SK-N-MC (cell line): Measurements from ENCODE around the gene TYMS.

ENCODE experiments used
- DNase-seq: peaks from one replicate; pipeline ENCODE4 v3.0.0-alpha.2; 2011; ENCODE audit warnings: low read depth, low spot score
- H3K27ac ChIP-seq: fragments of 200-600 bp; sonication (generic); 2 replicates; pipeline ENCODE4 v1.5.1; 2016; ENCODE audit warnings: mixed run types
- H3K36me3 ChIP-seq: fragments of 200-600 bp; sonication (generic); 2 replicates; pipeline ENCODE4 v1.6.1; 2017; ENCODE audit warnings: antibody characterized with exemption, low read length, mixed read lengths; ENCODE audit not compliant: insufficient read depth
- H3K4me3 ChIP-seq: fragments of 200-600 bp; sonication (generic); 2 replicates; pipeline ENCODE4 v1.5.1; 2016
- H3K9ac ChIP-seq: fragments of 200-600 bp; sonication (generic); 2 replicates; pipeline ENCODE4 v1.8.0; 2017; ENCODE audit warnings: mixed run types, mixed read lengths; ENCODE audit not compliant: insufficient read length
- H3K9me3 ChIP-seq: fragments of 200-600 bp; sonication (generic); 2 replicates; pipeline ENCODE4 v1.6.1; 2017; ENCODE audit warnings: low read depth, mild to moderate bottlenecking, antibody characterized with exemption, low read length, moderate library complexity, mixed read lengths
- EZH2 ChIP-seq: fragments of 200-600 bp; sonication (generic); IDR thresholded peaks from one replicate; pipeline ENCODE4 v1.6.1; 2017; ENCODE audit warnings: antibody characterized with exemption
- FOXP2 ChIP-seq: optimal IDR thresholded peaks from 2 replicates; pipeline ENCODE3; 2011; ENCODE audit warnings: mild to moderate bottlenecking, moderate library complexity; ENCODE audit not compliant: insufficient read depth; ENCODE audit errors: extremely low read length, control extremely low read depth
- POLR2AphosphoS5 ChIP-seq: IDR thresholded peaks from 2 replicates; pipeline ENCODE4 v1.6.1; 2012; ENCODE audit warnings: mild to moderate bottlenecking, low read depth, low read length, borderline replicate concordance

Gene TYMS

DNA sequence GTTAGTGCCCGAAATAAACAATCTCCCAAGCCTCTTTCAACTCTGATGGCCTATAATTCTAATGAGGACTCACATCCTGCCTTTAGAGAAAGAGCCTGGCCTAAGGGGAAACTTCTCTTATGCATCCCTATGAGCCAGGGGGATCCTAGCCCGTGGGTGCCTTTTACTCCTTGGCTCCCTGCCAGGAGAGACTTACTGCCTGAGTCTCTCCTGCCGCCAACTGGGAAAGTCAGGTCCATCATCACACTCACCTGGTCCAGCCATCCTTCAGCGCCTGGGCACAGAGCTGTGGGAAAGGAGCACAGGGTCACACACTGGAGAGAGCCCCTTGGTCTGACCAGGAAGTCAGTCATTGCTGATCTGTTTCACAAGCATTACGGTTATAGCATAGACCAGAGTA lies 30.9 kb downstream of the TYMS start:
- no peak overlapping the region for H3K4me3 ChIP-seq
- H3K9me3 ChIP-seq = no peaks in the 10 kb centered on the region
- no peak overlapping the region for H3K9ac ChIP-seq
- no peak overlapping the region for H3K27ac ChIP-seq
- no peaks in the 10 kb centered on the region for H3K36me3 ChIP-seq
- TF ChIP-seq FOXP2 (no peak), POLR2AphosphoS5 (no peak), EZH2 (no peak)
- DNase-seq = no peak

DNA sequence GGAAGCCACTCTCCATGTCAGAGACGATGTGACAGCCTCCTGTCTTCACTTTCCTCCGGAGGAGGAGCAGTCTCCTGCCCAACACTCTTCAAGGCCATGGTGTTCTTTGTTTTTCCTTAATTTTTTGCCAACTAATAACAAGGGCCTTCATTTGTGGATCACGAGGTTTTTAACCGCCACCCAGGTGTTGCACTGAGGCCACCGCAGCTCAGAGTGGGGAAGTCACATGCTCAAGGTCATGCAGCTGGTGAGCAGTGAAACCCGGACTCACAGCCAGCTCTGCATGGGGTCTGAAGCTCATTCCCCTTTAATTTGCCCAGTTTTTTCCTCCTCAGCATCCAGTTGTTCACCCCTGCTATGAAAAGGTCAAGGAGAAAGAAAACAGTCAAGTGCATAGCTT lies 35.4 kb downstream of the TYMS start:
- no peak for DNase-seq
- Histone ChIP-seq H3K9ac (no peak overlapping the region), H3K27ac (no peak overlapping the region), H3K9me3 (no peaks in the 10 kb centered on the region), H3K36me3 (no peaks in the 10 kb centered on the region), H3K4me3 (no peak overlapping the region)
- TF ChIP-seq POLR2AphosphoS5 (no peak), FOXP2 (no peak), EZH2 (no peak)

DNA sequence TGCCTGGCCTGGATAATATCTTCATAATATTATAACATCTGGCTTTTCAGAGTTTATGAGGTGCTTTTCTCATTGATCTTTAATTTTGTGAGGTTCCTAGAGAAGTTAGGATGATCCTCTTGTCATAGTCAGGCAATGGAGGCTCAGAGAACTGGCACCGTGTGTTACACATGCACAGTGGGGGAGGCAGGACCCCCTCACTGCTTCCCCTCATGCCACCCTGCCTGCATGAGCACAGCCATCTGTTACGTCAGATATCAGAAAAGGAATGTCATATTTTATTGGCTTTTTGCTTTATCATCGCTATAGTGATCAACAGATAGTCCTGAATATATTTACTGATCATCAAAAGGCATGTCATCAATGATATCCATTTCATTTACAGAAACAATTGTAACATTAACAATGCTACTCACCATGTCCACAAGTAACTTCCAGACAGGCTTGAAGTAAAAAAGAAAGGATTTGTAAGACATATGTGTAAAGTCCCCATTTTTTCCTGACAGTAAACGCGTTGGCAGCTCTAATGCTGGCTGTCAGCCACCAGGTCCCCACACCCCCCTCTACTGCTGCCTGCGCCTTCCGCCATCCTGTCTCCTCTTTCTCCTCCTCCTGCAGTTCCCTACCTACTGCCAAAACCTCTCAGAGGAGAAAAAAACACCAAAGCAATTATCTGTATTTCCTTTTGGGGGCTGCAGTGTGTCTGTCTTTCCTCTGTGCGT lies 36.2 kb downstream of the TYMS start:
- Histone ChIP-seq H3K9me3 (no peaks in the 10 kb centered on the region), H3K36me3 (no peaks in the 10 kb centered on the region), H3K27ac (no peak overlapping the region), H3K4me3 (no peak overlapping the region), H3K9ac (no peak overlapping the region)
- DNase-seq = no peak
- TF ChIP-seq POLR2AphosphoS5 (no peak), FOXP2 (no peak), EZH2 (no peak)

DNA sequence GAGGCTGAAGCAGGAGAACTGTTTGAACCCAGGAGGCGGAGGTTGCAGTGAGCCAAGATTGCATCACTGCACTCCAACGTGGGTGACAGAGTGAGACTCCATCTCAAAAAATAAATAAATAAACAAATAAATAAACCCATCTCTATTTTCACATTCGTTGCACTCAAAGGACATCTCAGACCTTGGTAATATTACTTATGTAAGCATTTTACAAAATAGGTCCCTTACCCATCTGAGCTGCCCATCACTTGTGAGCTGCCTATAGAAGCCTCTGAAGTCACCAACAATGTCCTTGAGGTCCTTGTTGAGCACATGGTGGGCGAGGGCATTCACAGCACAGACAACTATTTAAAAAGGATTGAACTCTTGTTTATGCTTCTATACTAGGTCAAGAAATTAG lies 39.6 kb downstream of the TYMS start:
- no peak overlapping the region for H3K9ac ChIP-seq

DNA sequence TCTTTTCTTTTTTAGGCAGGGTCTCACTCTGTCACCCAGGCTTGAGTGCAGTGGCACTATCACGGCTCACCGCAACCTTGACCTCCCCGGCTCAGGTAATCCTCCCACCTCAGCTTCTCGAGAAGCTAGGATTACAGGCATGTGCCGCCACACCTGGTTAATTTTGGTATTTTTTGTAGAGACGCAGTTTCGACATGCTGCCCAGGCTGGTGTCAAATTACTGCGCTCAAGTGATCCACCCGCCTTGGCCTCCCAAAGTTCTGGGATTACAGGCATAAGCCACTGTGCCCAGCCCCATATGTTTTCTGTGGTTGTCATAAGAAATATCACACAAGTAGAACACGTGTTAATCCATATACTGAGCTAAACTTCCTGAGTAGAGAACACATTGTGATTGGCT lies 40.3 kb downstream of the TYMS start:
- Histone ChIP-seq H3K9me3 (no peaks in the 10 kb centered on the region), H3K4me3 (no peak overlapping the region), H3K36me3 (no peaks in the 10 kb centered on the region), H3K27ac (no peak overlapping the region), H3K9ac (no peak overlapping the region)
- no peak for TF ChIP-seq FOXP2
- no peak for TF ChIP-seq EZH2
- TF ChIP-seq POLR2AphosphoS5 = no peak
- DNase-seq = no peak

More for the DNA sequence above, 39.6 kb downstream of the TYMS start:
- DNase-seq = no peak
- H3K36me3 ChIP-seq = no peaks in the 10 kb centered on the region
- no peak overlapping the region for H3K4me3 ChIP-seq
- no peak overlapping the region for H3K27ac ChIP-seq
- TF ChIP-seq FOXP2 (no peak), EZH2 (no peak), POLR2AphosphoS5 (no peak)
- H3K9me3 ChIP-seq = no peaks in the 10 kb centered on the region

DNA sequence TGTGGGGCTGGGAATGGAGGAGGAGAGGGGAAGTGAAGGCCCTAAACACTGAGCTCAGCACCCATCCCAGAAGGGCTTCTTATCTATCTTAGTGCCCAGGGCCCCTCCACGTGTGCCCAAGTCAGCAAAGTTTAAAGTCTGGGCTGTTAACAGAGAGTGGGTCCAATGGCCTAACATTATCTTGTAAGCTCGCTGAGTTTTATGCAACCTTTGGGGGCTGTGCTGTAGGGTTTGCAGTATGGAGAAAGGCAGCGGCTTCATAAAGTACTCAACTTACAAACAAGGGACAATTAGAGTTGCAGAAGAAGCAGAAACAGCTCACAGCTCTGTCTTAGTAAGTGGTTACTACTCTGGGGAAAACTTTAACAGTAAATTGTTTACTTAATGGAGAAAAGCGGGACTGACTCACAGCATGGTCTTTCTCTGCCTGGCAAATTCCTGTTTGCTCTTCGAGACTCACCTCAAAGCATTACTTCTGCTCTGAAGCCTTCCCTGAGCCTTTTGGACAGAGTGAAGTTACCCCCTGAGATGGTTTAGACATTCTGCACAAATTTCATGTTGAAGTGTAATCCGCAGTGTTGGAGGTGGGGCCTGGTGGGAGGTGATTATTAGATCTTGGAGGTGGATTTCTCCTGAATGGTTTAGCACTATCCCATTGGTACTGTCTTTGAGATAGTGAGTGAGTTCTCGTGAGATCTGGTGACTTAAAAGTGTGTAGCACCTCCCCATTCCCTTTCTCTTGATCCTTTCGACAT lies 45.9 kb downstream of the TYMS start:
- Histone ChIP-seq H3K36me3 (no peaks in the 10 kb centered on the region), H3K9me3 (no peaks in the 10 kb centered on the region), H3K9ac (no peak overlapping the region), H3K27ac (no peak overlapping the region), H3K4me3 (no peak overlapping the region)
- no peak for DNase-seq
- TF ChIP-seq EZH2 = no peak
- no peak for TF ChIP-seq POLR2AphosphoS5
- TF ChIP-seq FOXP2 = no peak

DNA sequence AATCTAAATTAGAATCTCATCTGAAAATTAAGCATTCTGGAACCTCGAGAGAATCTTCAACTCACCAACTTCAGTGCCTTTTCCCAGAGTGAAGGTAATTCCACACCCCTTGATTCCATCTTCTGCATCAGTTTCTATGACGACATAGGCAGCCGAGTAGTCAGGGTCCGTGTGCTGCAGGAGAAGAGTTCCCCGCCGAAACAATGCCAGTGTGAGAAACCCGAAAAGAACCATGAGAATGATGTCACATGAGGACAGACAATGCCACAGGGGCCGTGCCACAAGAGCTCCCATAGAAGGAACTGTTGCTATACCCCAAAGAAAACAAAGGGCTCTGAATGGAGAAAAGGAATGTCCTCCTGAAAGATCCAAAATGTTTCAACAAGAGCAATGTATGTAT lies 49.0 kb downstream of the TYMS start:
- Histone ChIP-seq H3K9me3 (no peaks in the 10 kb centered on the region), H3K27ac (no peak overlapping the region), H3K4me3 (no peak overlapping the region), H3K36me3 (no peaks in the 10 kb centered on the region), H3K9ac (no peak overlapping the region)
- no peak for TF ChIP-seq POLR2AphosphoS5
- TF ChIP-seq EZH2 = no peak
- TF ChIP-seq FOXP2 = no peak
- no peak for DNase-seq

DNA sequence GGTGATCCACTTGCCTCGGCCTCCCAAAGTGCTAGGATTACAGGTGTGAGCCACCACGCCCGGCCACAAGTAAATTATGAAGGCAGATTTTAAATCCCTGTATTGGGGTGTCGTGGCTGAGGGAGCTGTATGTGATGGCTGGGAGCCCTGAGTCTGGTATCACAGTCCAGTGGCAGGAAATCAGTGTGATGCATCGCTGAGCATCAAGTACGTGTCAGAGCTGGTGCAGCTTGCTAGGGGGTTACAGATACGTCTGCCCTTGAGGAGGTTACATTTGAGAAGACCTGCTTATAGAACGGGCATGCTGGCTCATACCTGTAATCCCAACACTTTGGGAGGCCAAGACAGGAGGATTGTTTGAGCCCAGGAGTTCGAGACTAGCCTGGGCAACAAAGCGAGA lies 50.6 kb downstream of the TYMS start:
- DNase-seq = no peak
- H3K4me3 ChIP-seq = no peak overlapping the region
- H3K9ac ChIP-seq = no peak overlapping the region
- no peak overlapping the region for H3K27ac ChIP-seq
- no peak for TF ChIP-seq FOXP2
- no peak for TF ChIP-seq POLR2AphosphoS5
- TF ChIP-seq EZH2 = no peak
- no peaks in the 10 kb centered on the region for H3K36me3 ChIP-seq
- no peaks in the 10 kb centered on the region for H3K9me3 ChIP-seq

DNA sequence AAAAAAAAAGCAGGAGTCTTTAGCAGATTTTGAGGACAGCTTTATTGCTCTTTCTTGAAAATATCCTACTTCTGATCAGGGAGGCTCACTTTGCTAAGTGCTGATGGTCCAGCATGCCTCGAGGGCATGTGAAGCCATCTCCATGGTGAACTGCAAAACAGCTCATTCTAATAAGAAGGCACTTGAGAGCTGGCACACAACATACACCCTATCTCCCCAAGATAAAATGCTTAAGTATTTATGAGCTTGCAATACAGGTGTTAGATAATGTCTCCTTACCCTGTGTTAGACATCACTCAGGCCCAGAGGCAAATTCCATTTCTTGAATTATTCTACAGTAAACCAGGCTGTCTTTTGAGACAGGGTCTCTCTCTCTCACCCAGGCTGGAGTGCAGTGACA lies 52.3 kb downstream of the TYMS start:
- no peaks in the 10 kb centered on the region for H3K9me3 ChIP-seq
- H3K36me3 ChIP-seq = no peaks in the 10 kb centered on the region
- H3K9ac ChIP-seq = no peak overlapping the region
- no peak for TF ChIP-seq POLR2AphosphoS5
- TF ChIP-seq FOXP2 = no peak
- no peak for TF ChIP-seq EZH2
- no peak overlapping the region for H3K4me3 ChIP-seq
- H3K27ac ChIP-seq = no peak overlapping the region
- DNase-seq = no peak
